ENCODE results near the gene CARD14. TPM values are rescaled to one million over a fixed set of nuclear protein-coding genes. Genes with fewer than 3 reads are reported as not detected.

CARD14 gene
- total RNA-seq, 1 experiment from 2014 or later = 0.24 TPM

GRCh38 chr17:80176757-80177156 is 6.9 kb downstream of the CARD14 start:
- H3K14ac ChIP-seq (ENCODE audit: insufficient read depth, low read length) = no peak overlapping the region
- no peak overlapping the region for H2AK5ac ChIP-seq (ENCODE audit: insufficient read length, low read length)
- no peaks in the 10 kb centered on the region for H3K79me2 ChIP-seq (ENCODE audit: insufficient read depth, low read length)
- H2BK5ac ChIP-seq (ENCODE audit: insufficient read length, low read length) = no peak overlapping the region
- Mint-ChIP-seq H3K27me3 (ENCODE audit: low read depth) (peaks cover 11% of the 10 kb centered on the region), H3K36me3 (ENCODE audit: insufficient read depth in 1 of 3, low read depth in 3 of 3) (no peaks in the 10 kb centered on the region), H3K4me3 (no peak overlapping the region), H3K27ac (no peak overlapping the region), H3K4me1 (peaks cover 3 to 5% of the 10 kb centered on the region in 2 experiments), H3K9me3 (no peaks in the 10 kb centered on the region)
- H3K23me2 ChIP-seq (ENCODE audit: insufficient read length, low read depth, low read length, poor library complexity, severe bottlenecking) = no peaks in the 10 kb centered on the region
- H4K91ac ChIP-seq (ENCODE audit: insufficient read length, low read depth, low read length) = no peak overlapping the region
- no peak overlapping the region for H2BK120ac ChIP-seq (ENCODE audit: low read depth, low read length, poor library complexity, severe bottlenecking)
- no peak overlapping the region for H3K18ac ChIP-seq (ENCODE audit: insufficient read length, low read depth, low read length)
- H3K9me3 ChIP-seq (ENCODE audit: control insufficient read depth, low read depth, low read length) = no peaks in the 10 kb centered on the region
- no peak overlapping the region for H3T11ph ChIP-seq (ENCODE audit: low read length)
- H2BK12ac ChIP-seq (ENCODE audit: insufficient read length, low read depth, low read length) = no peak overlapping the region
- no peaks in the 10 kb centered on the region for H4K20me1 ChIP-seq (ENCODE audit: control insufficient read depth, insufficient read depth, insufficient read length)
- no peak overlapping the region for H3K23ac ChIP-seq (ENCODE audit: insufficient read length, low read depth, low read length)
- DNase-seq = no peak
- no peak overlapping the region for H2AFZ ChIP-seq (ENCODE audit: low read length)
- no peak overlapping the region for H3K56ac ChIP-seq (ENCODE audit: insufficient read length, low read depth, low read length)
- H3K9ac ChIP-seq (ENCODE audit: extremely low read depth, insufficient read length, low read length) = no peak overlapping the region
- no peak for TF ChIP-seq CTCF (conservative IDR thresholded peaks at IDR 0.05)
- no peak overlapping the region for H3K4ac ChIP-seq (ENCODE audit: low read depth, low read length)
- no peak overlapping the region for H4K5ac ChIP-seq (ENCODE audit: insufficient read length, low read depth, low read length)
- WGBS (ENCODE audit: extremely low coverage, insufficient read length, low lambda C conversion rate) = no CpG with 5 or more reads among the region's 11 CpGs
- no peaks in the 10 kb centered on the region for H3K4me1 ChIP-seq (ENCODE audit: insufficient read depth, low read length)
- H2BK20ac ChIP-seq (ENCODE audit: low read depth, low read length, poor library complexity, severe bottlenecking) = no peak overlapping the region
- no peaks in the 10 kb centered on the region for H3K79me1 ChIP-seq (ENCODE audit: insufficient read depth, low read depth, low read length, poor library complexity, severe bottlenecking)
- H2BK15ac ChIP-seq (ENCODE audit: low read depth, low read length) = no peak overlapping the region
- H3K27ac ChIP-seq (ENCODE audit: insufficient read length, low read depth, low read length) = no peak overlapping the region
- H4K8ac ChIP-seq (replicated peaks; ENCODE audit: insufficient read length, low read depth, low read length) = no peak overlapping the region
- H3K4me2 ChIP-seq (ENCODE audit: insufficient read depth, insufficient read length, low read length) = no peak overlapping the region
- no peaks in the 10 kb centered on the region for H3K27me3 ChIP-seq (ENCODE audit: insufficient read depth, low read length)
